Mesenchymal stem cell (in vitro differentiated cells and primary cell): ENCODE measurements around the gene TEP1. TPM values are rescaled to one million over a fixed set of nuclear protein-coding genes. Genes with fewer than 3 reads are reported as not detected.

ENCODE experiments used
- DNase-seq: peaks from one replicate; pipeline ENCODE4 v3.0.0-alpha.2; 2013
- H2AFZ ChIP-seq: one replicate; pipeline ENCODE4 v1.6.1; 2013; ENCODE audit warnings: low read depth, mild to moderate bottlenecking, control low read depth, inconsistent platforms, low read length, moderate library complexity
- H2AK5ac ChIP-seq: 2 replicates; pipeline ENCODE4 v1.6.1; 2013; ENCODE audit warnings: low read length, moderate library complexity, mild to moderate bottlenecking, inconsistent platforms; ENCODE audit not compliant: severe bottlenecking
- H2BK120ac ChIP-seq: one replicate; pipeline ENCODE4 v1.6.1; 2013; ENCODE audit warnings: low read depth, mild to moderate bottlenecking, inconsistent platforms, low read length, moderate library complexity
- H2BK12ac ChIP-seq, 2 experiments: one replicate each; pipeline ENCODE4 v1.6.1; 2013; ENCODE audit warnings: inconsistent platforms in 2 of 2, low read length in 2 of 2, mild to moderate bottlenecking in 2 of 2, moderate library complexity in 2 of 2, control low read depth in 1 of 2
- H2BK15ac ChIP-seq: one replicate; pipeline ENCODE4 v1.6.1; 2013; ENCODE audit warnings: mild to moderate bottlenecking, low read depth, inconsistent platforms; ENCODE audit not compliant: poor library complexity, severe bottlenecking
- H2BK5ac ChIP-seq: 2 replicates; pipeline ENCODE4 v1.6.1; 2013; ENCODE audit warnings: low read depth, mild to moderate bottlenecking, low read length, control low read depth, inconsistent platforms; ENCODE audit not compliant: poor library complexity, severe bottlenecking
- H3K14ac ChIP-seq, 2 experiments: one replicate each; pipeline ENCODE4 v1.6.1; 2013; ENCODE audit warnings: inconsistent platforms in 2 of 2, low read length in 2 of 2, control low read depth in 1 of 2, mild to moderate bottlenecking in 1 of 2, moderate library complexity in 1 of 2
- H3K18ac ChIP-seq, 2 experiments: one replicate each; pipeline ENCODE4 v1.6.1; 2013; ENCODE audit warnings: inconsistent platforms in 2 of 2, low read length in 2 of 2, control low read depth in 1 of 2, low read depth in 1 of 2, mild to moderate bottlenecking in 1 of 2
- H3K23ac ChIP-seq, 2 experiments: one replicate each; pipeline ENCODE4 v1.6.1; 2013; ENCODE audit warnings: inconsistent platforms in 2 of 2, low read length in 2 of 2, mild to moderate bottlenecking in 2 of 2, moderate library complexity in 2 of 2, control low read depth in 1 of 2
- H3K27ac ChIP-seq: 2 replicates; pipeline ENCODE4 v1.5.1; 2013; ENCODE audit warnings: mild to moderate bottlenecking, moderate library complexity, low read length, control low read depth, inconsistent platforms; ENCODE audit not compliant: poor library complexity, severe bottlenecking
- H3K27me3 ChIP-seq, 2 experiments: 2 replicates each; pipeline versions ENCODE4 v1.6.1 to v1.7.0; 2013; ENCODE audit warnings: low read length in 2 of 2, mild to moderate bottlenecking in 2 of 2, moderate library complexity in 2 of 2, control low read depth in 1 of 2, inconsistent platforms in 1 of 2; ENCODE audit not compliant: control insufficient read depth in 1 of 2, insufficient read depth in 1 of 2
- H3K36me3 ChIP-seq, 2 experiments: 2 replicates each; pipeline versions ENCODE4 v1.6.1 to v1.7.0; 2013; ENCODE audit warnings: low read length in 2 of 2, control low read depth in 1 of 2, inconsistent platforms in 1 of 2, low read depth in 1 of 2, mild to moderate bottlenecking in 1 of 2; ENCODE audit not compliant: insufficient read depth in 2 of 2, control insufficient read depth in 1 of 2
- H3K4ac ChIP-seq, 2 experiments: one replicate each; pipeline ENCODE4 v1.6.1; 2013; ENCODE audit warnings: inconsistent platforms in 2 of 2, low read length in 2 of 2, mild to moderate bottlenecking in 2 of 2, moderate library complexity in 2 of 2, control low read depth in 1 of 2, low read depth in 1 of 2
- H3K4me1 ChIP-seq: 2 replicates; pipeline ENCODE4 v1.6.1; 2013; ENCODE audit warnings: low read depth, low read length, control low read depth; ENCODE audit not compliant: control insufficient read depth, insufficient read depth
- H3K4me2 ChIP-seq: 2 replicates; pipeline ENCODE4 v1.6.1; 2013; ENCODE audit warnings: low read length, mild to moderate bottlenecking, inconsistent platforms; ENCODE audit not compliant: poor library complexity, severe bottlenecking
- H3K4me3 ChIP-seq, 2 experiments: 2 replicates each; pipeline versions ENCODE4 v1.5.1 to v1.7.0; 2013; ENCODE audit warnings: low read length in 2 of 2, mild to moderate bottlenecking in 2 of 2, control low read depth in 1 of 2, low read depth in 1 of 2; ENCODE audit not compliant: insufficient read depth in 1 of 2
- H3K79me1 ChIP-seq: replicated peaks from 2 replicates; pipeline ENCODE4 v1.6.1; 2013; ENCODE audit warnings: mild to moderate bottlenecking, control low read depth, low read length, inconsistent platforms; ENCODE audit not compliant: poor library complexity, severe bottlenecking
- H3K9ac ChIP-seq: 2 replicates; pipeline ENCODE4 v1.7.0; 2013; ENCODE audit warnings: mild to moderate bottlenecking, low read length, moderate library complexity
- H3K9me3 ChIP-seq: 2 replicates; pipeline ENCODE4 v1.7.0; 2013; ENCODE audit warnings: mild to moderate bottlenecking, low read length; ENCODE audit not compliant: control insufficient read depth
- H4K8ac ChIP-seq: one replicate; pipeline ENCODE4 v1.6.1; 2013; ENCODE audit warnings: inconsistent platforms, mild to moderate bottlenecking, low read length, moderate library complexity
- H4K91ac ChIP-seq: one replicate; pipeline ENCODE4 v1.6.1; 2013; ENCODE audit warnings: mild to moderate bottlenecking, low read length, inconsistent platforms
- WGBS: methylation state at CpG from one replicate; pipeline ENCODE4 v1.1.7; 2013; ENCODE audit warnings: mixed read lengths; 5-methylcytosine and 5-hydroxymethylcytosine counted together
- polyA plus RNA-seq, 2 experiments: library from polyadenylated mRNA; stranded (reverse); fragments of 200-250 nt; gene quantifications; one replicate each; pipeline ENCODE4 v1.2.3, GENCODE V29; 2013

Gene TEP1
- 10.7 TPM for polyA plus RNA-seq (2013, experiment 1 of 2)
- 11.1 TPM for polyA plus RNA-seq (2013, experiment 2 of 2)

DNA sequence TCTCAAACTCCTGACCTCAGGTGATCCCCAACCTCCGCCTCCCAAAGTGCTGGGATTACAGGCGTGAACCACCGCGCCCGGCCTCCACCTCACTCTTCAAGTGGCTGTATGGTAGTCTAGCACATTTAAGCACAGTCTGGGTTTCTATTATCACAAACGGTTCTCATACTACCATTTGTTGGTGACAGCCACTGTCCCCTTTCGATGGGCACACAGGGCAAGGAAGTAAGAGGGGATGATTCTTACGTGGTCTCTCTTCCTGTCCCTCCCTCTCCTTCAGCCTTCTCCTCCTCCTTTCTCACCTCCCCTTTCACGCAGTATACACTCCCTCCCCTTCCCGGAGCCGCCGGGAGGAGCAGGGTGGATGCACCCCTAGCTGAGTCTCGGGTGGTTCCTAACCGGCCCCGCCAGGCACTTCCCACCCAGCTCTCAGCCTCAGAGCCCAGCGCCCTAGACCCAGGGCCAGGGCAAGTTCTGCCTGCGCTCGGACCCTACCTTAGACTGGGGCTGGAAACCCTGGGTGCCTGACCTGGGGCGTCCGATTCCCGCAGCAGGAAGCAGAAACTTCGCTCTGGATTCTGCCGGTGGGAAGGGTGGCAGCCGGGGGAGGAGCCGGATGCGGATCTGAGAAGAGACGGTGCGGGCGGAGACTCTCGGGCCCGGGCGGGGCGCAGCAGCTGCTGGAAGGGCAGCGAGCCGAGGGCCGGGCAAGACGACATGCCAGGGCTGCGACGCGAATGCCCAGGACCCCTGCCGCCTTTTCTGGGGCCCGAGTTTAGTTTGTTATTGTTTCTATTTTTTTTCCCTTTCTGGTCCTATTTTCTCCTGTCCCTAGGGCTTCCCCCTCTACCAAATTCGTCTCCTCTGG lies at the start of gene TEP1:
TSS of gene TEP1 (minus strand) at position 626 of the 868 bp plus-strand sequence. CDS start 5,062 bp downstream, outside the sequence.
- Histone ChIP-seq H3K27me3 (no peaks in the 10 kb centered on the region), H3K9ac (peak within 1 kb of the TSS; percentile 95), H2AK5ac (no peak within 1 kb of the TSS), H3K9me3 (no peaks in the 10 kb centered on the region), H2BK120ac (peak within 1 kb of the TSS; percentile 78), H3K4ac (peak within 1 kb of the TSS; percentile 57 to 95), H3K79me1 (peaks cover 14% of the 10 kb centered on the region), H2BK5ac (peak within 1 kb of the TSS; percentile 67), H2BK12ac (peak within 1 kb of the TSS in 1 of 2 experiments; percentile 95), H3K36me3 (peaks cover 2 to 4% of the 10 kb centered on the region in 2 experiments), H3K18ac (peak within 1 kb of the TSS; percentile 83 to 94), H3K27ac (peak within 1 kb of the TSS; percentile 99), H3K23ac (peak within 1 kb of the TSS; percentile 37 to 98), H2AFZ (peak within 1 kb of the TSS; percentile 68), H3K4me2 (peak within 1 kb of the TSS; percentile 70), H3K14ac (peak within 1 kb of the TSS in 1 of 2 experiments; percentile 74), H4K91ac (peak within 1 kb of the TSS; percentile 97), H3K4me3 (peak within 1 kb of the TSS; percentile 89 to 97), H3K4me1 (no peaks in the 10 kb centered on the region), H4K8ac (peak within 1 kb of the TSS; percentile 93), H2BK15ac (peak within 1 kb of the TSS; percentile 95)
- DNase-seq, result peak; percentile 93
- whole genome bisulfite sequencing, result 0% methylated on average over 35 of the region's 43 CpGs

DNA sequence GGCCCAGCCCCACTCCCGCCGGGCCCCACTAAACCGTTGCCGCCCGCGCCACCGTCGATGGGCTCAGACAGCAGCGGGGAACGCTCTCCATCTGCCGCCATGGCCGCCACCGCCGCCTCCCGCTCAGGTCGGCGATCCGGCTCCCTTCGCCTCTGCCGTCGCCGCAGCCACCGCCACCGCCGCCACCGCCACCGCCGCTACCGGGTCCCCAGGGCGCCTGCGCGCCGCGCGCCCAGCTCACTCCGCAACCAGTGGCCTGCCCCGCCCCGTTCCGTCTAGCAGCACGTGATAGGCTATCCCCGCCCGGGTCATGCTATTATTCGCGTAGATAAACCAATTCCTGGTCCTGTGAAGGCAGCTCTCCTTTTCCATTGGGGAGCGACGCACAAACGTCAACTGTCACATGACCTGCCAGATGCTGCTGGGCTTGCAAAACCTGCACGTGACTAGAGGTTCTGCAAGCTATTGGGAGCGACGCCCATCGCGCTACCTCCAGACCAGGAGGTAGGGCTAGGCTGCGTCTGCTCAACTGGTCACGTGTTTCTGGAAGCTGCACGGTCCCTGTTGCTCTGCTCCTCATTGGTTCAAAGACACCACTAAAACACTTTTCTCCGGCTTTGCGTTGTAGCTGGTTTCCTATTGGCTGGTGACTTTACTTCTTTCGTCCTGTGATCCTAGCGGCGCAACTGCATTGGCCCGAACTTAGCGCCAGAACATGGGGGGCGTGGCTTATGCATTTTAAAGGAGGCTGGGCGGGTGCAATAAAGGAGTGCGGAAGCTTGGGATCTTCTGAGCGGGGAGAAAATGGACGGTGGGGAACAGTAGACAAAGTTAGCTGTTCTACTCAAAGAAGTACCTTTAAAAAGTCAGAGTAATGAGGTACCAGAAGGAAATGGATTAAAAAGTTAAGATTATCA lies 48.2 kb upstream of the TEP1 start, which contains the start of gene PIP4P1:
TSS of gene PIP4P1 (minus strand) at position 210 of the 917 bp plus-strand sequence. CDS start at position 101, 109 bp downstream.
- H2BK120ac ChIP-seq, result peak within 1 kb of the TSS; percentile 71
- peak within 1 kb of the TSS in 1 of 2 experiments; percentile 95 for H2BK12ac ChIP-seq
- peak within 1 kb of the TSS; percentile 72 for H3K27ac ChIP-seq
- peak within 1 kb of the TSS; percentile 78 for H3K4me2 ChIP-seq
- peak within 1 kb of the TSS; percentile 80 for H2AK5ac ChIP-seq
- H3K27me3 ChIP-seq, result no peaks in the 10 kb centered on the region
- H2BK15ac ChIP-seq, result peak within 1 kb of the TSS; percentile 29
- H3K4me3 ChIP-seq, result peak within 1 kb of the TSS; percentile 98 to 99
- peak within 1 kb of the TSS; percentile 91 to 100 for H3K18ac ChIP-seq
- peak within 1 kb of the TSS; percentile 93 to 99 for H3K4ac ChIP-seq
- H4K91ac ChIP-seq, result peak within 1 kb of the TSS; percentile 95
- peaks cover 9% of the 10 kb centered on the region for H3K79me1 ChIP-seq
- peak within 1 kb of the TSS in 1 of 2 experiments; percentile 99 for H3K23ac ChIP-seq
- H3K9me3 ChIP-seq, result no peaks in the 10 kb centered on the region
- H4K8ac ChIP-seq, result peak within 1 kb of the TSS; percentile 94
- peak; percentile 100 for DNase-seq
- H3K9ac ChIP-seq, result peak within 1 kb of the TSS; percentile 94
- under 1% methylated on average over 61 of the region's 67 CpGs for WGBS
- H3K4me1 ChIP-seq, result peaks cover 5% of the 10 kb centered on the region
- peak within 1 kb of the TSS in 1 of 2 experiments; percentile 100 for H3K14ac ChIP-seq
- H2AFZ ChIP-seq, result peak within 1 kb of the TSS; percentile 73
- no peak within 1 kb of the TSS for H2BK5ac ChIP-seq
- H3K36me3 ChIP-seq, result peaks cover 21 to 38% of the 10 kb centered on the region in 2 experiments

DNA sequence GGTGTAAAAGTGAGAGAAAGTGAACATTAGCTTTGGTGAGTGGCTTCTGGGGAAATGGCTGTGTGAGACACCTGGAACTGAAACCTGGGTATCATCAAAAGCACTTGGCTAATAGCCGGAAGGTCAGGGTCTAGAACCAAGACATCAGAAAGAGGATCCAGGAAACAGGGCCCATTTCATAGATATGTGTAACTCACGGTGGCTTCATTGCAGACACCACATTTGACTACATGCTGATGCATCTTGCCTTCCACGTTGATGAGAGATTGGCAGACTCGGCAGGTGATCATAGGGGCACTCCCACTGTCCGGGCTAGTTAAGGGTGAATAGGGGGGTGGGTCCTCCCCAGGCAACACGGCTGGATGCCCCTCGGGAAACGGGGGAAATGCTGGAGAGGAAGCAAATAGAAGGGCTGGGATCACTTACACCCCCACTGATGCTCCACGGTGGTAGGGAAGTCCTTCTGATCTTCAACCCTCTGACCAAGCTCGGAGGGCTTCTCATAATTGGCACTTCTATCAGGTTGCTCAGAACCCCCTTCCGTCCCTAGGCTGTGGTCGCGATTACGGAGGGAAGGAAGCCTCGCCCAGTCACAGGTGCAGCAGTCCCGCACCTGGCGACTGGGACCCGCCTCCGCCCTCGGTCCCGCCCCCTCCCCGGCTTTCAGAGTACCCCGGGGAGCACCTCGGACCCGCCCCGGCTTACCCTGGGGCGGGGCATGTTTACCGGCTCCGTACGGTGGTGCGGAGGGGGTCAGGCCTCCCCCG lies 47.3 kb upstream of the TEP1 start:
- Histone ChIP-seq H3K4me2 (peak overlapping the region; percentile 78), H2BK15ac (peak overlapping the region; percentile 29), H2BK120ac (peak overlapping the region; percentile 71), H3K4me3 (peak overlapping the region; percentile 98 to 99), H2AK5ac (no peak overlapping the region), H3K9ac (peak overlapping the region; percentile 94), H3K4me1 (peaks cover 5% of the 10 kb centered on the region), H4K91ac (peak overlapping the region; percentile 95), H3K27me3 (no peaks in the 10 kb centered on the region), H2BK12ac (peak overlapping the region in 1 of 2 experiments; percentile 95), H3K27ac (no peak overlapping the region), H3K23ac (peak overlapping the region in 1 of 2 experiments; percentile 99), H2BK5ac (no peak overlapping the region), H3K36me3 (peaks cover 21 to 42% of the 10 kb centered on the region in 2 experiments), H3K79me1 (peaks cover 9% of the 10 kb centered on the region), H3K4ac (peak overlapping the region; percentile 93 to 99), H2AFZ (peak overlapping the region; percentile 73), H3K18ac (peak overlapping the region; percentile 91 to 100), H3K14ac (peak overlapping the region in 1 of 2 experiments; percentile 100), H4K8ac (peak overlapping the region; percentile 94), H3K9me3 (no peaks in the 10 kb centered on the region)
- DNase-seq, result no peak
- WGBS, result 12% methylated on average over 29 of the region's 32 CpGs
